ENCODE results near the gene CCDC107.

Gene CCDC107

GRCh38 chr9:35680331-35681105 is 22.4 kb downstream of the CCDC107 start:
- Histone ChIP-seq H3F3A (ENCODE audit: insufficient read depth, low read length) (no peaks in the 10 kb centered on the region), H4K20me1 (ENCODE audit: insufficient read depth, low read length) (no peaks in the 10 kb centered on the region), H3K36me3 (ENCODE audit: insufficient read depth, low read length) (no peaks in the 10 kb centered on the region), H3K9me2 (ENCODE audit: low read depth, low read length) (no peaks in the 10 kb centered on the region), H3K27ac (ENCODE audit: low read depth, low read length, poor library complexity, severe bottlenecking) (no peak overlapping the region), H3K4me3 (ENCODE audit: low read depth, low read length, poor library complexity, severe bottlenecking) (no peak overlapping the region), H3K4me2 (ENCODE audit: low read length) (peak overlapping the region; percentile 37; the same call in 1 of the 2 replicates), H3K4me1 (ENCODE audit: insufficient read depth, low read length, severe bottlenecking) (peaks cover 19% of the 10 kb centered on the region), H3K9ac (ENCODE audit: low read length) (peak overlapping the region; percentile 2; the same call in 1 of the 2 replicates), H3K9me3 (ENCODE audit: low read length) (no peaks in the 10 kb centered on the region), H3K27me3 (ENCODE audit: insufficient read depth, low read length) (no peaks in the 10 kb centered on the region; the same call in 1 of the 2 replicates), H2AFZ (ENCODE audit: low read length) (no peak overlapping the region), H3K79me2 (ENCODE audit: insufficient read depth, low read length) (no peaks in the 10 kb centered on the region)
- no peak for TF ChIP-seq EZH2 (IDR thresholded peaks at IDR 0.05; ENCODE audit: borderline replicate concordance, low read length)
- no peak for TF ChIP-seq CTCF (IDR thresholded peaks at IDR 0.05; ENCODE audit: low read length)

- peaks cover 12% of the 10 kb centered on the region for H3K4me1 ChIP-seq (ENCODE audit: insufficient read depth, low read length, severe bottlenecking)
- H3K4me2 ChIP-seq (ENCODE audit: low read length): no peak overlapping the region
- H2AFZ ChIP-seq (ENCODE audit: low read length): no peak overlapping the region
- H3K27me3 ChIP-seq (ENCODE audit: insufficient read depth, low read length): no peaks in the 10 kb centered on the region; the same call in 1 of the 2 replicates
- H4K20me1 ChIP-seq (ENCODE audit: insufficient read depth, low read length): no peaks in the 10 kb centered on the region
- H3K27ac ChIP-seq (ENCODE audit: low read depth, low read length, poor library complexity, severe bottlenecking): no peak overlapping the region
- no peaks in the 10 kb centered on the region for H3F3A ChIP-seq (ENCODE audit: insufficient read depth, low read length)
- H3K9me3 ChIP-seq (ENCODE audit: low read length): no peaks in the 10 kb centered on the region
- H3K9ac ChIP-seq (ENCODE audit: low read length): no peak overlapping the region
- no peak overlapping the region for H3K4me3 ChIP-seq (ENCODE audit: low read depth, low read length, poor library complexity, severe bottlenecking)
- no peaks in the 10 kb centered on the region for H3K9me2 ChIP-seq (ENCODE audit: low read depth, low read length)
- H3K79me2 ChIP-seq (ENCODE audit: insufficient read depth, low read length): no peaks in the 10 kb centered on the region
- TF ChIP-seq EZH2 (IDR thresholded peaks at IDR 0.05; ENCODE audit: borderline replicate concordance, low read length) (no peak), CTCF (IDR thresholded peaks at IDR 0.05; ENCODE audit: low read length) (no peak)
- no peaks in the 10 kb centered on the region for H3K36me3 ChIP-seq (ENCODE audit: insufficient read depth, low read length)
Observed at GRCh38 chr9:35681341-35682002, 23.4 kb downstream of the CCDC107 start.

GRCh38 chr9:35682051-35682450 is 24.0 kb downstream of the CCDC107 start:
- Histone ChIP-seq H3K4me2 (ENCODE audit: low read length) (no peak overlapping the region), H3F3A (ENCODE audit: insufficient read depth, low read length) (no peaks in the 10 kb centered on the region), H3K9ac (ENCODE audit: low read length) (no peak overlapping the region), H4K20me1 (ENCODE audit: insufficient read depth, low read length) (no peaks in the 10 kb centered on the region), H3K9me3 (ENCODE audit: low read length) (no peaks in the 10 kb centered on the region), H3K79me2 (ENCODE audit: insufficient read depth, low read length) (no peaks in the 10 kb centered on the region), H3K36me3 (ENCODE audit: insufficient read depth, low read length) (no peaks in the 10 kb centered on the region), H3K27me3 (ENCODE audit: insufficient read depth, low read length) (no peaks in the 10 kb centered on the region; the same call in 1 of the 2 replicates), H2AFZ (ENCODE audit: low read length) (no peak overlapping the region), H3K4me1 (ENCODE audit: insufficient read depth, low read length, severe bottlenecking) (peaks cover 18% of the 10 kb centered on the region), H3K9me2 (ENCODE audit: low read depth, low read length) (no peaks in the 10 kb centered on the region), H3K4me3 (ENCODE audit: low read depth, low read length, poor library complexity, severe bottlenecking) (no peak overlapping the region), H3K27ac (ENCODE audit: low read depth, low read length, poor library complexity, severe bottlenecking) (no peak overlapping the region)
- TF ChIP-seq EZH2 (IDR thresholded peaks at IDR 0.05; ENCODE audit: borderline replicate concordance, low read length) (no peak), CTCF (IDR thresholded peaks at IDR 0.05; ENCODE audit: low read length) (no peak)

All from OCI-LY1 (cell line).